HCT116 (cell line): Measurements from ENCODE around the gene UGT1A6.

ENCODE experiments used
- CTCF ChIP-seq, 3 experiments: fragments of 200-600 bp in 1 of 3; sonication (generic) in 1 of 3; IDR thresholded peaks in 2 of 3; conservative IDR thresholded peaks in 1 of 3; 2 replicates each; pipeline ENCODE4 v1.5.1; 2012 to 2017; ENCODE audit warnings: low read depth in 2 of 3, low read length in 2 of 3, antibody characterized with exemption in 1 of 3, borderline replicate concordance in 1 of 3, control low read depth in 1 of 3, mild to moderate bottlenecking in 1 of 3, mixed read lengths in 1 of 3, mixed run types in 1 of 3, moderate library complexity in 1 of 3; ENCODE audit not compliant: insufficient read depth in 1 of 3
- EZH2 ChIP-seq: fragments of 200-600 bp; sonication (generic); IDR thresholded peaks from 2 replicates; pipeline ENCODE4 v1.6.1; 2017; ENCODE audit warnings: antibody characterized with exemption, mixed run types
- EZH2phosphoT487 ChIP-seq: fragments of 200-600 bp; IDR thresholded peaks from 2 replicates; pipeline ENCODE4 v1.6.1; 2018; ENCODE audit warnings: antibody characterized with exemption, borderline replicate concordance
- POLR2A ChIP-seq: IDR thresholded peaks from 2 replicates; pipeline ENCODE4 v1.7.0; 2011; ENCODE audit warnings: borderline replicate concordance; ENCODE audit not compliant: insufficient read depth, insufficient read length; ENCODE audit errors: extremely low read depth
- REST ChIP-seq: IDR thresholded peaks from 2 replicates; pipeline ENCODE4 v1.6.1; 2012; ENCODE audit warnings: low read depth
- SRF ChIP-seq: IDR thresholded peaks from 2 replicates; pipeline ENCODE4 v1.6.1; 2012; ENCODE audit warnings: low read depth
- ZNF274 ChIP-seq: fragments of 200-500 bp; sonication (Bioruptor generic); IDR thresholded peaks from 2 replicates; pipeline ENCODE4 v1.6.1; 2014; ENCODE audit warnings: mild to moderate bottlenecking, low read depth, low read length, inconsistent platforms

- TF ChIP-seq ZNF274 (no peak), SRF (no peak), CTCF (IDR thresholded peaks at IDR 0.05 in 2 of 3, conservative IDR thresholded peaks at IDR 0.05 in 1 of 3; ENCODE audit: borderline replicate concordance in 1 of 3, insufficient read depth in 1 of 3, low read depth in 2 of 3, low read length in 2 of 3) (no peak), EZH2 (no peak), POLR2A (no peak), EZH2phosphoT487 (no peak), REST (no peak)
Observed at GRCh38 chr2:233658610-233659009, 34.1 kb upstream of the UGT1A6 start.
